NCI-H1930 (cell line): ENCODE data around the gene PRR15.

Source experiments
- DNase-seq, 2 experiments: peaks; one replicate each; lab custom pipeline; 2025; lab: John Stamatoyannopoulos, UW

PRR15 gene

DNA sequence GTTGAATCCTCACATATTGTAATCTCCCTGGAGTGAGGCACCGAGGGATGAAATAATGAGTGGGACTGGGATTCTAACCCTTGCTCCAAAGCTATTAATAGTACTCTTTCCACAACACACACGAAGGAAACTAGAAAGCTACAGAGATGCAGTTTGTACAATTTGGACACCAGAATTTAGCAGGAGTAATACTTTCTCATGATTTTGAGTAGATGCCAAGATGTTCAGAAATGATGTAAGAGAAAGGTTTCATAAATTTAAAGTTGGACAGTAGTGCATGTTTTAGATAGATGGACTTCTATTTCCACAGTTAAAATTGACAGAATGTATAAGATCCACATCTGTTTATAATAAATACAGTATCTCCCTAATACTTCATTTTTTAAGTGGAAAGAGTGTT is 46.5 kb downstream of the PRR15 start:
- DNase-seq: no peak

DNA sequence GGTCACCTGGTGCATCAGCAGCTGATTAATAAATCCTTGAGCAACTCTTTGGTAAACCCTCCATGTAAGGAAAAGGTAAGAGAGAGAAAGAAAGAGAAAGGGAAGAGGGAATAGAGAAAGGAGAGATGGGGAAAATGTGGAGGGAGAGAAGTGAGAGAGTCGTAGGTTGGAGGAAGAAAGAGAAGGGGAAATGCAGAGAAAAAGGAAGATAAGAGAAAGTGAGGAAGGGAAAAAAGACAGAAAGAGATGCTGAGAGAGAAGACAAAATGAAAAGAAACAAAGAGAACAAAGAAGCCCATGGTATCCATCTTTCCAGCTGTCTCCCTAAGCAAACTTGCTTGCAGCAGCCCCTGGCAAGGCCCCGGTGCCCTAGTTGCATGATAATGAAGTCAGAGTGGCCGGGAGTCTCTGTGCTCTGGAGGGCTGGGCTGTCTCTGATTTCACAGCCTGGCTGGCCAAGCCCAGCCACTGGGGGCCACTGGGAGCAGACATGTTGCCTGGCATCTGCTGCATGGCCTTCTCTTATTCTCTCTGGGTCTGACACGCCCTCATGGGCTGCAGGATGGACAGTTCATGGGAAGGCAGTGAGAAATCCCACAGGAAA is 48.4 kb downstream of the PRR15 start:
- no peak for DNase-seq

DNA sequence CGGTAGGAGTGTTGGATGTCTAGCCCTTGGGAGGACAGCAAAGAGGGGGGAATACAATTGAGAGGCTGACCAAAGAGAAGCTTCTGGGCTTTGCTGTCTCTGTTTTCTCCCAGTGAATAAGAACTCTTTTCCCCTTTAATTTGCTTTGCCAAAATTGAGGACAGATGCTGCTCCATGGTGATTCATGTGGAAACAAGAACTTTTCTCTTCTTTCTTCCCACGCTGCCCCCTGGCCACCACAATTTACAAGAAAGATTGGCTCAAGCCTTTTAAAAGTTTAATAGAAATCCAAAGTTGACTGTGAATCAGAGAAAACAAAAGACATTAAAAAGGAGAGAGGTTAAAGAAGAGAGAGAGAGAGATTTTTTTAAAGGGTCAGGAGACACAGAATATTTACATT is 49.0 kb downstream of the PRR15 start:
- DNase-seq: no peak

DNA sequence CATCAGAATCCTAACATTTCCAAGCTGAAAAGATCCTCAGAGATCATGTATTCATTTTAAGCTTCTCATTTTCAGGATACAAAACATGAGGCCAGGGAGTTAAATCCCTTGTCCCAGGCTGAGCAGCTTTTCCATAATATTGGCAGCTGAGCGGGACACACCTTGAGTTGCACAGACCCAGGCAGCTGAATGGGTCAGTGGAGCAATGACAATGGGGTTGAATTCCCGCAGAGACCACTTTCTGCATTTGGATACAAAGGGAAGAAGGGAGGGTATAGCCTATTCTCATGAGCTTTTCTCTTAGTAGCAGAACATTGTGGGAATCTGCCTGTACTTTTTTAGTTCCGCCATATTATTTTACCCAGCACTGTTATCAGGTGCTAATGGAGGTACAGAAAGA is 49.5 kb downstream of the PRR15 start:
- no peak for DNase-seq

DNA sequence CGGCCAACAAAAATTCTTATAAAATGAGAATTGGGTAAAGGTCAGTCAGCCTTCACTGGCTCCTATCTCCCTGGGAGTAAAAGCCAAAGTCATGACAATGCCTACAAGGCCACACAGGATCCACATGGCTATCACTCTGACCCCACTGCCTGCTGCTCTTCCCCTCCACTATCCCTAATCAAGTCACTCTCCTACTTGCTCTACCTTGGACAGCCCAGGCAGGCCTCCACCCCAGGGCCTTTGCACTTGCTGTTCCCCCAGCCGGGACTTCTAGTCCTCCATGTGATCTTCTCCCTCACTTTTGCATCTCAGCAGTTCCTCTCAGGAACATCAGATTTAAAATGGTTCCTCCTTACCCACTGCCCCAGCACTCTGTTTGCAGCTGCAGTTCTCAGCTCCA is 50.6 kb downstream of the PRR15 start:
- no peak for DNase-seq
